Testis (tissue), 3 donors: Measurements from ENCODE around the gene GRIK4. TPM values are rescaled to one million over a fixed set of nuclear protein-coding genes. Genes with fewer than 3 reads are reported as not detected.
"Not testable (repeated sequence)": the region's sequence is repeated elsewhere in the genome, so short reads cannot be mapped to it uniquely, and the experiment has no call there.

Source experiments
- DNase-seq: peaks from one replicate; pipeline ENCODE4 v3.0.0-alpha.2; 2019
- H3K27ac ChIP-seq, 2 donors: fragments of 200-600 bp; sonication (generic); one replicate each; pipeline ENCODE4 v1.5.1; 2019
- H3K27me3 ChIP-seq: fragments of 200-600 bp; sonication (generic); one replicate; pipeline ENCODE4 v1.5.1; 2019
- H3K36me3 ChIP-seq: fragments of 200-600 bp; sonication (generic); one replicate; pipeline ENCODE4 v1.5.1; 2017; ENCODE audit warnings: low read depth; ENCODE audit errors: missing control alignments
- H3K4me1 ChIP-seq: fragments of 200-600 bp; sonication (generic); one replicate; pipeline ENCODE4 v1.5.1; 2019
- H3K4me3 ChIP-seq, 2 donors: fragments of 200-600 bp; sonication (generic); one replicate each; pipeline ENCODE4 v1.5.1; 2017 to 2019
- H3K9me3 ChIP-seq: fragments of 200-600 bp; sonication (generic); one replicate; pipeline ENCODE4 v1.5.1; 2017
- POLR2A ChIP-seq: fragments of 450-650 bp; IDR thresholded peaks from one replicate; pipeline ENCODE4 v1.6.1; 2017; ENCODE audit warnings: antibody characterized with exemption, mild to moderate bottlenecking, moderate library complexity
- WGBS, 2 donors: methylation state at CpG; one replicate each; pipeline ENCODE4 v1.1.5; 2018; 5-methylcytosine and 5-hydroxymethylcytosine counted together
- intact Hi-C: fragments of 100-400 bp; cut with DNase I; formaldehyde crosslinking; loops from one replicate; pipeline ENCODE4 v1.15.1; 2023; ENCODE audit warnings: low total_unique reads
- polyA plus RNA-seq: library from polyadenylated mRNA; stranded (reverse); fragments of 350-450 nt; fragmentation: Illumina TruSeq; extraction: RNeasy Lipid Tissue Mini Kit (QIAGEN cat#74804); gene quantifications from one replicate; pipeline ENCODE4 v1.2.3, GENCODE V29; 2014; ENCODE audit warnings: low read depth, low replicate concordance; ENCODE audit not compliant: insufficient read depth
- total RNA-seq, 2 donors: library from RNA; depleted of rRNA; stranded (reverse); fragments of >200 nt; gene quantifications; one replicate each; pipeline ENCODE4 v1.2.3, GENCODE V29; 2016
- TF ChIP-seq, protein P1 (sequence below), 3 experiments: fragments of 450-650 bp in 2 of 3; fragments of 200-600 bp in 1 of 3; sonication (generic) in 1 of 3; IDR thresholded peaks; one replicate each; pipeline ENCODE4 v1.5.1; 2016 to 2019; ENCODE audit warnings: antibody characterized with exemption in 3 of 3, mild to moderate bottlenecking in 2 of 3, moderate library complexity in 1 of 3

Gene GRIK4
- total and polyA plus RNA-seq, 3 donors from 2014 or later: 2.6 to 3.0 (median 2.6) TPM

DNA sequence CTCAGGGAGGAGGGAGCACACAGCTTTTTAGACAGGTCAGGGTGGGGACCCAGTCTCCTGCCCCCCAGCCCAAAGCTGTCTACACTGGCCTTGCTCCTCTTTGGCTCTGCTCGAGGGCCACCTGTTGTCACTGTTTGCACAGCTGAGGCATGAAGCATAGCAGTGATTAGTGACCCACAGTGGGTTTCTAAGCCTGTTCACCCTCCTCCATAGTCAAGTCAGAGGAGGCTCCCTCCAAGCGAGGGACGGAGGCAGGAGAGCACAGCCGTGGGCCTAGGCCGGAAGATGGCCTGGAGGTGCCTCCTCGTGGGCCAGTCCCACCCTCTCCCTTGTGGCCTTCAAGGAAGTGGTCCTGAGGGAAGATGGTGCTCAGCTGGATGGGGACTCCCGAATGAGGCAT is 241.1 kb downstream of the GRIK4 start:
- Histone ChIP-seq H3K27ac (no peak overlapping the region), H3K4me1 (no peaks in the 10 kb centered on the region), H3K9me3 (no peaks in the 10 kb centered on the region), H3K27me3 (no peaks in the 10 kb centered on the region), H3K36me3 (no peaks in the 10 kb centered on the region), H3K4me3 (no peak overlapping the region)
- DNase-seq: no peak
- intact Hi-C loops: no loop called here
- TF ChIP-seq, protein P1, sequence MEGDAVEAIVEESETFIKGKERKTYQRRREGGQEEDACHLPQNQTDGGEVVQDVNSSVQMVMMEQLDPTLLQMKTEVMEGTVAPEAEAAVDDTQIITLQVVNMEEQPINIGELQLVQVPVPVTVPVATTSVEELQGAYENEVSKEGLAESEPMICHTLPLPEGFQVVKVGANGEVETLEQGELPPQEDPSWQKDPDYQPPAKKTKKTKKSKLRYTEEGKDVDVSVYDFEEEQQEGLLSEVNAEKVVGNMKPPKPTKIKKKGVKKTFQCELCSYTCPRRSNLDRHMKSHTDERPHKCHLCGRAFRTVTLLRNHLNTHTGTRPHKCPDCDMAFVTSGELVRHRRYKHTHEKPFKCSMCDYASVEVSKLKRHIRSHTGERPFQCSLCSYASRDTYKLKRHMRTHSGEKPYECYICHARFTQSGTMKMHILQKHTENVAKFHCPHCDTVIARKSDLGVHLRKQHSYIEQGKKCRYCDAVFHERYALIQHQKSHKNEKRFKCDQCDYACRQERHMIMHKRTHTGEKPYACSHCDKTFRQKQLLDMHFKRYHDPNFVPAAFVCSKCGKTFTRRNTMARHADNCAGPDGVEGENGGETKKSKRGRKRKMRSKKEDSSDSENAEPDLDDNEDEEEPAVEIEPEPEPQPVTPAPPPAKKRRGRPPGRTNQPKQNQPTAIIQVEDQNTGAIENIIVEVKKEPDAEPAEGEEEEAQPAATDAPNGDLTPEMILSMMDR (IDR thresholded peaks at IDR 0.05): no peak
- TF ChIP-seq POLR2A: no peak
- 83 to 93% methylated on average over 2 to 7 of the region's 7 CpGs for WGBS, 2 donors

GRCh38 chr11:120756931-120757330 is 245.4 kb downstream of the GRIK4 start:
- Histone ChIP-seq H3K36me3 (no peaks in the 10 kb centered on the region), H3K9me3 (no peaks in the 10 kb centered on the region), H3K27me3 (no peaks in the 10 kb centered on the region), H3K4me3 (no peak overlapping the region), H3K27ac (no peak overlapping the region), H3K4me1 (no peaks in the 10 kb centered on the region)
- TF ChIP-seq, protein P1 (IDR thresholded peaks at IDR 0.05): no peak
- no peak for TF ChIP-seq POLR2A
- intact Hi-C loops: no loop called here
- WGBS, 2 donors: 78 to 79% methylated on average over 3 of the region's 3 CpGs
- no peak for DNase-seq

DNA sequence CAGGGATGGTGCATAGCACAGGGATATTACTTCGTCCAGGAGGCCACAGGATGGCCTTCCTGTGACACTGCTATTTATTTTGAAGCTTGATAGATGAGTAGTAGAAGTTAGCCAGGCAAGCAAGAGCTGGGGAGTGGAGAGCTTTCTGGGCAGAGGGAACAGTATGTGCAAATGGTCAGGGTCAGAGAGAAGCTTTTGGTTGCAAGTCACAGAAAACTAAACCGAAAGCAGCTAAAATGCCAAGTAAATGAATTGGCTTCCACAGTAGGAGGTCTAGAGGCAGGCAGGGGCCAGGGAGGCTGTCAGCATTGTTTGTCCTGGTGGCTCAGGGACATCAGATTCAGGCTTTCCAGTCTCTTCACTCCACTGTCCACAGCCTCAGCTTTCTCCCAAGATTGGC is 247.5 kb downstream of the GRIK4 start:
- intact Hi-C loops: no loop called here
- H3K4me1 ChIP-seq: no peaks in the 10 kb centered on the region
- H3K9me3 ChIP-seq: no peaks in the 10 kb centered on the region
- no peak overlapping the region for H3K27ac ChIP-seq
- TF ChIP-seq, protein P1 (IDR thresholded peaks at IDR 0.05): no peak
- no peak for TF ChIP-seq POLR2A
- H3K27me3 ChIP-seq: no peaks in the 10 kb centered on the region
- DNase-seq: no peak
- H3K36me3 ChIP-seq: no peaks in the 10 kb centered on the region
- H3K4me3 ChIP-seq: no peak overlapping the region
- WGBS, 2 donors: 68 to 69% methylated on average over 2 of the region's 2 CpGs

DNA sequence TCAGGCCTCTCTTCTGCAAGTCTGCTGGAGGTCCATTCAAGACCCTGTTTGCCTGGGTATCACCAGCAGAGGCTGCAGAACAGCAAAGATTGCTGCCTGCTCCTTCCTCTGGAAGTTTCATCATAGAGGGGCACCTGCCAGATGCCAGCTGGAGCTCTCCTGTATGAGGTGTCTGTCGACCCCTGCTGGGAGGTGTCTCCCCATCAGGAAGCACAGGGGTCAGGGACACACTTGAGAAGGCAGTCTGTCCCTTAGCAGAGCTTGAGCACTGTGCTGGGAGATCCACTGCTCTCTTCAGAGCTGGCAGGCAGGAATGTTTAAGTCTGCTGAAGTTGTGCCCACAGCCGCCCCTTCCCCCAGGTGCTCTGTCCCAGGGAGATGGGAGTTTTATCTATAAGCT is 254.2 kb downstream of the GRIK4 start:
- H3K9me3 ChIP-seq, H3K4me1 ChIP-seq, H3K4me3 ChIP-seq, DNase-seq, H3K36me3 ChIP-seq, H3K27me3 ChIP-seq, H3K27ac ChIP-seq, intact Hi-C loops: not testable (repeated sequence)
- 90 to 100% methylated on average over 1 to 2 of the region's 2 CpGs for WGBS, 2 donors

- Histone ChIP-seq H3K4me1 (no peaks in the 10 kb centered on the region), H3K9me3 (no peaks in the 10 kb centered on the region), H3K27ac (no peak overlapping the region), H3K36me3 (no peaks in the 10 kb centered on the region), H3K4me3 (no peak overlapping the region), H3K27me3 (no peaks in the 10 kb centered on the region)
- intact Hi-C loops: no loop called here
- WGBS, 2 donors: 86 to 87% methylated on average over 4 to 7 of the region's 7 CpGs
- DNase-seq: no peak
- TF ChIP-seq POLR2A: no peak
- TF ChIP-seq, protein P1 (IDR thresholded peaks at IDR 0.05): no peak
Observed at GRCh38 chr11:120766318-120766717, 254.8 kb downstream of the GRIK4 start.
